GM12878 (cell line): ENCODE measurements around the gene ERC1. TPM values are rescaled to one million over a fixed set of nuclear protein-coding genes. Genes with fewer than 3 reads are reported as not detected.

ENCODE experiments used
- ATAC-seq: fragments of 200-7000 bp; cut with Tn5 transposase; 3 replicates; pipeline ENCODE4 v1.9.1; 2020; ENCODE audit warnings: mild to moderate bottlenecking, moderate library complexity
- BruUV-seq: library from RNA; stranded (reverse); fragments of 400-500 nt; replicated peaks from 2 replicates; lab custom pipeline; 2021; lab: Mats Ljungman, UMichigan
- CTCF ChIA-PET: fragments of 300-600 bp; sonication (Branson Sonifier 250); formaldehyde crosslinking; extraction: SDS; loops from one replicate; lab custom pipeline; 2021; ENCODE audit warnings: inconsistent platforms; lab: Yijun Ruan, JAX
- POLR2A ChIA-PET: fragments of 350-600 bp; formaldehyde crosslinking; extraction: SDS; loops from one replicate; lab custom pipeline; 2021; ENCODE audit warnings: inconsistent platforms; lab: Charles Lee
- RAD21 ChIA-PET: fragments of 300-600 bp; sonication (Branson Sonifier 250); formaldehyde crosslinking; loops from one replicate; lab custom pipeline; 2023; ENCODE audit warnings: antibody characterized with exemption; ENCODE audit not compliant: unreplicated experiment; lab: Charles Lee
- SMC1A ChIA-PET: fragments of 300-600 bp; sonication (Branson Sonifier 250); formaldehyde crosslinking; loops from one replicate; lab custom pipeline; 2023; ENCODE audit not compliant: unreplicated experiment, uncharacterized antibody; lab: Charles Lee
- DNase-seq: peaks from one replicate; pipeline ENCODE4 v3.0.0-alpha.2; 2011; ENCODE audit warnings: low read depth, low spot score
- FAIRE-seq: peaks from 3 replicates; lab custom pipeline; 2011; peaks lifted over from hg19 to GRCh38; lab: Jason Lieb, UNC
- H2AFZ ChIP-seq: 2 replicates; pipeline ENCODE4 v1.6.0; 2011; ENCODE audit warnings: low read depth, low read length, control low read depth; ENCODE audit not compliant: control insufficient read depth
- H3K27ac ChIP-seq: 2 replicates; pipeline ENCODE4 v1.5.1; 2011; ENCODE audit warnings: control low read depth; ENCODE audit not compliant: control insufficient read depth, insufficient read depth
- H3K27me3 ChIP-seq, 2 experiments: replicated peaks in 1 of 2; 2 replicates each; pipeline versions ENCODE4 v1.6.0 to v1.6.1; 2011; ENCODE audit warnings: low read length in 1 of 2; ENCODE audit not compliant: control insufficient read depth in 2 of 2, insufficient read depth in 2 of 2
- H3K36me3 ChIP-seq, 2 experiments: 2 replicates each; pipeline ENCODE4 v1.5.1; 2011; ENCODE audit warnings: low read length in 1 of 2; ENCODE audit not compliant: control insufficient read depth in 2 of 2, insufficient read depth in 2 of 2
- H3K4me1 ChIP-seq: 2 replicates; pipeline ENCODE4 v1.6.1; 2011; ENCODE audit warnings: mild to moderate bottlenecking, low read length, moderate library complexity, mixed read lengths; ENCODE audit not compliant: control insufficient read depth, insufficient read depth
- H3K4me2 ChIP-seq: 2 replicates; pipeline ENCODE4 v1.6.0; 2011; ENCODE audit warnings: control low read depth; ENCODE audit not compliant: control insufficient read depth, insufficient read depth
- H3K4me3 ChIP-seq: fragments of 200-600 bp; sonication (generic); 2 replicates; pipeline ENCODE4 v1.5.1; 2016
- H3K79me2 ChIP-seq: 2 replicates; pipeline ENCODE4 v1.6.0; 2011; ENCODE audit warnings: low read length; ENCODE audit not compliant: control insufficient read depth, insufficient read depth
- H3K9ac ChIP-seq: 2 replicates; pipeline ENCODE4 v1.8.0; 2011; ENCODE audit warnings: low read length, control low read depth, mixed read lengths; ENCODE audit not compliant: control insufficient read depth, insufficient read depth
- H3K9me3 ChIP-seq: replicated peaks from 3 replicates; pipeline ENCODE4 v1.5.1; 2011; ENCODE audit warnings: mild to moderate bottlenecking, low read length; ENCODE audit not compliant: control insufficient read depth, insufficient read depth
- H4K20me1 ChIP-seq: 2 replicates; pipeline ENCODE4 v1.6.0; 2011; ENCODE audit not compliant: control insufficient read depth, insufficient read depth
- E4F1 ChIP-seq: fragments of 450-650 bp; IDR thresholded peaks from 2 replicates; pipeline ENCODE4 v1.6.1; 2018; ENCODE audit warnings: borderline replicate concordance, mild to moderate bottlenecking; ENCODE audit not compliant: partially characterized antibody
- FOXM1 ChIP-seq: IDR thresholded peaks from 2 replicates; pipeline ENCODE4 v1.6.1; 2012; ENCODE audit warnings: low read depth, mild to moderate bottlenecking, inconsistent platforms, low read length, moderate library complexity
- MAX ChIP-seq: IDR thresholded peaks from 2 replicates; pipeline ENCODE4 v1.6.1; 2012; ENCODE audit warnings: low read depth, low read length, improper control_type of control experiment
- ZBTB4 ChIP-seq: fragments of 450-650 bp; formaldehyde crosslinking; IDR thresholded peaks from 2 replicates; pipeline ENCODE4 v1.4.0; 2022; ENCODE audit warnings: mild to moderate bottlenecking, moderate library complexity
- ZNF592 ChIP-seq: fragments of 450-650 bp; IDR thresholded peaks from 2 replicates; pipeline ENCODE4 v1.6.1; 2017; ENCODE audit warnings: mild to moderate bottlenecking, moderate library complexity
- WGBS: methylation state at CpG from one replicate; pipeline ENCODE4 v1.1.6; 2016; ENCODE audit warnings: low lambda C conversion rate; ENCODE audit not compliant: insufficient replicate concordance, insufficient coverage; ENCODE audit errors: missing lambda C conversion rate; 5-methylcytosine and 5-hydroxymethylcytosine counted together
- in situ Hi-C: fragments of 300-500 bp; cut with MboI; formaldehyde crosslinking; loops from 9 replicates; pipeline ENCODE4 v1.14.3; 2018; ENCODE audit warnings: mixed read lengths
- intact Hi-C: fragments of 100-400 bp; cut with micrococcal nuclease; formaldehyde crosslinking; loops from one replicate; pipeline ENCODE4 v1.14.2; 2022; ENCODE audit not compliant: unreplicated experiment
- polyA plus RNA-seq, 11 experiments: library from polyadenylated mRNA; depleted of rRNA in 4 of 11; unstranded in 6 of 11; stranded (reverse) in 5 of 11; fragments of >200 nt; fragmentation: Nextera tagmentation in 4 of 11; fragmentation: Illumina TruSeq in 1 of 11; extraction: Ambion mirVana in 4 of 11; extraction: Trizol in 1 of 11; gene quantifications; 1 replicate in 1 of 11; 2 replicates in 10 of 11; pipeline versions ENCODE4 v1.2.1 to v1.2.3, GENCODE V29; 2011 to 2016; ENCODE audit warnings: inconsistent platforms in 2 of 11, missing spikeins in 2 of 11, low read depth in 1 of 11
- total RNA-seq, 4 experiments: library from RNA; depleted of rRNA in 3 of 4; stranded (reverse); fragments of >200 nt in 3 of 4; fragmentation: Illumina TruSeq in 1 of 4; extraction: Trizol in 1 of 4; gene quantifications; 2 replicates each; pipeline versions ENCODE4 v1.2.1 to v1.2.3, GENCODE V29; 2013 to 2021

Gene ERC1
- total and polyA plus RNA-seq, 10 of the 15 experiments (the other 5 are each of a cell fraction or from before 2014, with no cell fraction given): 0.75 to 8.0 (median 5.0) TPM

GRCh38 chr12:1281683-1282366 is 290.8 kb downstream of the ERC1 start:
- ChIA-PET CTCF (interaction anchor here (0.7 to 1.9 kb wide), 5 partner anchors 13 to 301 kb away, joined by 3 to 9 read pairs (median 4); no protein-coding TSS in a partner anchor), RAD21 (interaction anchor here (0.9 to 1.5 kb wide), 2 partner anchors 10 to 164 kb away, joined by 3 to 6 read pairs; no protein-coding TSS in a partner anchor), POLR2A (interaction anchor here (1.6 kb wide), 1 partner anchor 10 kb away, joined by 4 read pairs; no protein-coding TSS in a partner anchor), SMC1A (interaction anchor here (1.0 to 1.9 kb wide), 3 partner anchors 9 to 321 kb away, joined by 3 to 7 read pairs (median 6); no protein-coding TSS in a partner anchor)
- ATAC-seq: no peak
- H3K4me1 ChIP-seq: no peaks in the 10 kb centered on the region
- no peak overlapping the region for H3K9ac ChIP-seq
- BruUV-seq: no TSS peak
- no peak for DNase-seq
- no peak overlapping the region for H3K4me3 ChIP-seq
- no peaks in the 10 kb centered on the region for H3K36me3 ChIP-seq
- no peak overlapping the region for H3K27ac ChIP-seq
- 31% methylated on average over 7 of the region's 7 CpGs for WGBS
- TF ChIP-seq FOXM1 (no peak), E4F1 (no peak), ZNF592 (no peak), ZBTB4 (CRISPR knock-in tag) (no peak), MAX (no peak)
- no peaks in the 10 kb centered on the region for H3K79me2 ChIP-seq
- H2AFZ ChIP-seq: no peak overlapping the region
- in situ Hi-C loops: no loop called here
- intact Hi-C loops: loop anchor here (5.0 kb wide), 1 partner anchor 300 kb away; no protein-coding TSS in a partner anchor
- H3K27me3 ChIP-seq: no peaks in the 10 kb centered on the region
- no peak overlapping the region for H3K4me2 ChIP-seq
- H4K20me1 ChIP-seq: no peaks in the 10 kb centered on the region
- no peaks in the 10 kb centered on the region for H3K9me3 ChIP-seq
- no peak for FAIRE-seq
